ENCODE measurements around the gene ZNF474. TPM values are rescaled to one million over a fixed set of nuclear protein-coding genes. Genes with fewer than 3 reads are reported as not detected.
A peak's percentile ranks its signal among the peaks of the same experiment; 100 is the strongest.

The ZNF474 gene
- polyA plus RNA-seq, 1 donor, result 0.59 TPM

DNA sequence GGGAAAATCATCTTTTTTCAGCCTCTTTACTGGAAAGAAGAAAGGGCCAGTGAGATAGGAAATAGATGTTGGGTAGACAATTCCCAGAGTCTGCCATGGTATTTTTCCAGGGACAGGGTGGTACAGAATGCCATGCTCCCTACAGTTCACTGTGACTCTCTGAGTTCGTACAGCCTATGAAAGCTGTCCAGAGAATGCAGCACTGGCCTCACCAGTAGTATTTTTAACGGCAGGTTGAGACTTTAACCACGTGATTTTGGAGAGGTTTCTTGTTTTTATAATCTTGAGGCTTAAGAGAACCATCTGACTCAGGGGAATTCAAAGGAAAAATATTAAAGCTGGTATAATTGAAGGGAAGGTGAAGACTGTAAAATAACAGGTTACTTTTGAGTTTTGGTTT is 10.1 kb upstream of the ZNF474 start:
- no peak for DNase-seq

DNA sequence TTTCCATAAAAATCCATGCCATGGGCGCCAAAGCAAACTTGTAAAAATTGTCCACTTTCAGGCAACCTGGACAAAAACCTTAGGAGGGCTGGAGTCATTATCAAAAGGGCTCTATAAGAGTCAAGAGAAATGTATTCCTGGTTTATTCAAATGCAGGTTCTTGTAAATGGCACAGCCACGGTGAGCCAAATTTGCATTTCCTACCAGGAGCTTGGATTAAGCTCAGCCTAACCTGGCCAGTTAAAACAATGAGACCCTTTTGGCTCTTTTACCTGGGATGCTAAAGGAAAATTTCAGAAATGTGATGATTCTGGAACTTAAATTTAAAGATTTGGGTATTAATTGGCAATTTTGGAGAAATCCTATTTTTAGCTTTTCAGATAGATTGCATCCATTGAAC is 8.9 kb upstream of the ZNF474 start:
- no peak for DNase-seq

DNA sequence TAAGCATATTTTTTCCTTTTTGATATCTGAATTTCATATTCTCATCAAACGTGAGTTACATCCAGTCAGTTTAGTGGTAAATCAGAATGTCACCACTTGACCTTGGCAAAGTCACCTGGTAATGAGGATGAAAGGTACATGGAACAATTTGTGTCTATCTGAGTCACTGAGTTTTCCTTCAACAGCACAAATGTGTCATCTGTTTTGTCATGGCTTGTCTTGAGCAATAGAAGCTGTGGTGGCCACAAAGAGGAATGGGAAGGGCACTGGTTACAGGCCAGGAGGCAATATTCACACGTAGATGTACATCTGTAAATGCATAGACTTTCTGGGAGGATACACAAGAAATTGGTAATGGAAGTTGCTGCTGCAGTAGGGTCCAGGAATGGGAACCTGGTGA is 8.4 kb upstream of the ZNF474 start:
- DNase-seq, result no peak

DNA sequence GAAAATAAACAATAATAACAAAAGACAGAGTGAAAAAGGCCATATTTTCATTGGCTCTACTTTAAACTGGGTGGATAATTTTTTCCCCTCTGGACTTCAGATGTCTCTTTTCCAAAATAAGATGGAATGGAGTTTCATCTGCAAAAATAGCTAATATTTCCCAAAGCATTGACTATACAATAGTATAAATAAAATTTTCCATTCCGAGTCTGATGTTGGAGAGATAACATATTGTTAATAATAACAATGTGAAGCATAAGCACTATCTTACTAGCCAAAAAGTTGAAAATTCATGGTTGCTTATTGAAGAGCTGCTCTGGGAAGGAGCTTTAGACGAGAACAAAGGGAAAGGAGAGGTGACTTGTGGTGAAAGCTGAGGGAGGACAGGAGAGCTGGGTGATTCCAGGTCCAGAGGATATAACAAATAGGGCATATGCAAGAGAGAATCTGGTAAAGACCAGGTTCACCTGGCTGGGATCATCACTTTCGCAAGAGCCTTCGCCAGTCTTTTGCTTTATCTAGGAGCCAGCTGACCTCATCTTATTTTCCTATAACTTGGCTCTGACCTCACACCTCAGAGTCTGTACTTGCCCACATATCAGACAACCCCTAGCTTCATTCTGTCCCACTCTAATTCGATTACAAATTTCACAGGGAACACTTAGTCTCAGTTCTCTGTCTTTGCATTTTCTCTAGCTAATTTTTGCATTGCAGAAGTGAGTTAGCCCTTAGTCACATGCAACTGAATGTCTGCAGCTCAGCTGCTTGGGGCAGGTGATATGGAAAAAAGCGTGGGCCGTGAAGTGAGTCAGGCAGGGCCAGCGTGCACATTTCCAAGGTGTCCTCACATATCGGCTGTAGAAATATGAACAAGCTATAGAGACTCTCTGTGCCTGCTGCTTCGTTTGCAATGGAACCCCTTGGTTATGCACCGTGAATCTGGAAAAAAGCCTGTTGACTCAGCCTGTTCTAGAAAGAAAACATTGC is 7.6 kb upstream of the ZNF474 start:
- no peak for DNase-seq

DNA sequence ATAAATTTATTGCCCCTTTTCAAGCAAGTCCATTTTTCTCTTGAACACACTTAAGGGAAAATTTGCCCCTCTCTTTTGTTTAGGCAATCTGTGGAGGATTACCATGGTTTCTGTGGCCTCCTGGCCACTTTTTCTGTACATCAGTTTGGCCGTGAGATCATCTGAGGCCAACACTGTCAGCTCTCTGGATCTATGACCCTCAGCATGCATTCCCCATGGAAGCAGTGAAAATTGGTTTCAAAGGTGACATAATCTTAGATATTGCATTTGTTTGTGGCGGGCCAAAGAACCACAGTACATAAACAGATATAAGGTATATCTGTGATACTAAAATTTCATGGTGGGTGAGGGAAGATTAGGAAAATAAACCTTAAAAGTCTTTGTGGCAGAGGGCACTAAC is 4.6 kb upstream of the ZNF474 start:
- no peak for DNase-seq

DNA sequence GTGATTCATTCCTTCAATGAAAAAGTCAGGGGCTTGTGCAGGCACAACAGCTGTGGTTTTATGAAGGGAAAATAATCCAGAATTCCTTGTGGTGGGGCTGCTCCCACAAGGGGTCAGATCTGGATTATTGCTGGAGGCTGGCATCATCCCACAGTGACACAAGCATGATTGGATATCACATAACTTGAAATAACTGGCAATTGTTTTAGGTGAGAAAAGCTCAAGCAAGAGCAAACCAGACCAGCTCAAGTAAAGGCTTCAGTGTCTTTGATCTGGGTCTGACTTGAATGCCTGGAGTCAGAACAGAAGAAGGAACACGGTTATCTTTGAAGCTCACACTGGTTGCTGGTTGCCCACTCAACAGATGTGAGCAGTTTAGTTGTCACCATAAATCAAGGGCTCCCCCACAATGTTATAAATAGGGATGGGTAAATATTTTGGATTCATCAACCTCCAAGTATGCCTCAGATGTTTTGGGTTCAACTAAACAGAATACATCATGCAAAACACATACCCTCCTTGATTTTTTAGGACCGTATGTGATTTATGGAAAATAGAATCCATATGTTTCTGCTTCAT is 3.1 kb upstream of the ZNF474 start:
- DNase-seq, result no peak

DNA sequence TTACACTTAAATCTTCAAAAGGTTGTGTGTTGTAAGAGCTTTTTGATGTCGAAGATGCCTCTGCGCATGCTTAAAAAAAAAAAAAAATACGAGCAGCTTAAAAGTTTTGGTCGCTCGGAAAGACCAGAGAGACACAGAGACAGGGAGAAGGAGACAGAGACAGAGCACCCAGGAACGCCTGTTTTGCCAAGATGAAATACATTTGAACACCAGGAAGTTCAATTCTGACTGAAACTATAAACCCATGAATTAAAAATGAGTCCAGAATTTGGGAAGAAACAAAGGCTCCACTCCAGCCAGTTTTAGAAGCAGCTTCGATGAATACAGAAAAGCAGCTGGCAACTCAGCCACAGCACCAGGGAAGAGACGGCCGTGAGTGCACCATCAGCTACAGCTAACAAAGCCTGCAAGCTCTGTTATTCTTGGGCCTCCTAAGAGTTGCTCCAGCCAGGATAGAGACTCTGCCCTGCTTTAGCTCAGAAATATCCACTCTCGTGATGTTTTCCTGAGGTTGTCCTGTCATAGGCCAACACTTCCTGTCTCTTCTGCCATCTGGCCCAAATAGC is 2.5 kb upstream of the ZNF474 start:
- no peak for DNase-seq

DNA sequence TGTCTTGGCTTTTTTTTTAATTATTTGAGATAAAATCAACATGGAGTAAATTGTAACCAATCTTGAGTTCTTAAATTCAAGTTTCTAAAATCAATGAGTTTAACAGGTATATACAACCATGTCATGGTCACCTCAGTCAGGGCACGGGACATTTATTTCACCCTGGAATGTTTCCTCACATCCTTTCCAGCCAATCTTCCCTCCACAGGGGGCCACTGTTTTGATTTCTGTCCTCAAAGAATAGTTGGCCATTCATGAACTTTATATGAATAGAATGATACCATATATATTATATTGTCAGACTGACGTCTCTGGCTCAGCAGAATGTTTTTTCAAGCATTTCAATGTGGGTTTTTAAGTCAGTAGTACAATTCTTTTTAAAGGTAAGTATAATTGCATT is 806 bp downstream of the ZNF474 start:
- no peak for DNase-seq

DNA sequence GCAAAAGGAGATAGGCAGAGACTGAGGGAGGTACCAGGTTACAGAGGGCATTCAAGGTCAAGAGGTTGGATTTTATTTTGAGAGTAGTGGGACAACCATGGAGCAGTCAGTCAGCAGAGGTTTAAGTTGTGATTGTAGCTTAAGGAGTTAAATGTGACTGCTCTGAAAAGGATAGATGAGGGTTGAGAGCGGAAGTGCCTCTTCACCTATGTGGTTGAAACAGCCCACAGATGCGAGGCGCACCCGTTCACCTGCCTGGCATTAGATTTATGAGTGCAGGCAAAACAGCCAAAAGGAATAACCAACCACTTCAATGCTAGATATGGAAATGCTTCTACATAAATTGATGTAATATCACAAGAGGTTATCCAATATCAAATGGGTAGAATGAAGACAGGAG is 8.4 kb downstream of the ZNF474 start:
- DNase-seq, result no peak

DNA sequence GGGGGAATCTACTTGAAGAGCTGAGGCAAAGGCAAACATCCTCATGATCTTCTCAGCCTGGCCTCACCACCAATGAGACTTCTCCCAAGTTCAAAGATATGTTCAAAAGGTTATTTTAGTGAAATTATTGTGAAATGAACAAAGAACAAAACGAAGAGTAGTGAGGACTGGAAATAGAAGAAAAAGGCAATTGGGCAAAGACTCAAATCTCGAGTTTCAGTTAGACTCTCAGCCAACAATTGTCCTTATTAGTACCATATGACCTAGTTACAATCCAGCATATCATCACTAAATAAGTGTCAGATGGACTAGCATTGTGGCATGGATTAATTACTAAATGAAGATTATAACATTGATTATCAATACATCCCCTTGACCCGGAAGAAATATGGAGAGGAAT is 9.0 kb downstream of the ZNF474 start:
- no peak for DNase-seq

DNA sequence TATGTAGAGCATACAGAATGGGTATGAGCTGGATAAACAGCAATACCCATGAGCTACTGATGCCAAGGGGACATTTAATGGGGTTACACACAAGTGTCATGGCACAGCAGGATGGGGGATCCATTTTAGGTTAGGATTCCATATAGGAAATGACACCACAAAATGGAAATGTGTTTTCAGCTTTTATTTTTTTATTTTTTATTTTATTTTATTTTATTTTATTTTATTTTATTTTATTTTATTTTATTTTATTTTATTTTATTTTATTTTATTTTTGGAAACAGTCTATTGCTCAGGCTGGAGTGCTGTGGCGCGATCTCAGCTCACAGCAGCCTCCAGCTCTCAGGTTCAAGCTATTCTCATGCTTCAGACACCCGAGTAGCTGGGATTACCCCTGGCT is 11.6 kb downstream of the ZNF474 start:
- no peak for DNase-seq

DNA sequence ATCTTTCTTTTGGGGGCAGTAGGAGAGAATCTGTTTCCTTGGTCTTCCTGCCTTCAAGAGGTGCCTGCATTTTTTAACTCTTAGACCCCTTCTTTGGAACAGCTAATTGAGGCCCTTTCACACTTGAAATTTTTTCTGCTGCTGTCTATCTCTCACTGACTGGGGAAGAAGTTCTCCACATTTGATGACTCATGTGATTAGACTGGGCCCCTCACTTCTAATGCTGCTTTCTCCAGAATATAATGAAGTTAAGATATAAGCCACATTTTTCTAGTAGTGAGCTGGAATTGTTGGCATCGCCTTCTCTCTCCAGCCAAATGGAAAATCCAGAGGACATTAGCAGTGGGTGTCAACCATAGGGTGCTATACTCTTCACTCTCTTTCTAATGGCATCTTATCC is 12.4 kb downstream of the ZNF474 start:
- DNase-seq, result no peak

DNA sequence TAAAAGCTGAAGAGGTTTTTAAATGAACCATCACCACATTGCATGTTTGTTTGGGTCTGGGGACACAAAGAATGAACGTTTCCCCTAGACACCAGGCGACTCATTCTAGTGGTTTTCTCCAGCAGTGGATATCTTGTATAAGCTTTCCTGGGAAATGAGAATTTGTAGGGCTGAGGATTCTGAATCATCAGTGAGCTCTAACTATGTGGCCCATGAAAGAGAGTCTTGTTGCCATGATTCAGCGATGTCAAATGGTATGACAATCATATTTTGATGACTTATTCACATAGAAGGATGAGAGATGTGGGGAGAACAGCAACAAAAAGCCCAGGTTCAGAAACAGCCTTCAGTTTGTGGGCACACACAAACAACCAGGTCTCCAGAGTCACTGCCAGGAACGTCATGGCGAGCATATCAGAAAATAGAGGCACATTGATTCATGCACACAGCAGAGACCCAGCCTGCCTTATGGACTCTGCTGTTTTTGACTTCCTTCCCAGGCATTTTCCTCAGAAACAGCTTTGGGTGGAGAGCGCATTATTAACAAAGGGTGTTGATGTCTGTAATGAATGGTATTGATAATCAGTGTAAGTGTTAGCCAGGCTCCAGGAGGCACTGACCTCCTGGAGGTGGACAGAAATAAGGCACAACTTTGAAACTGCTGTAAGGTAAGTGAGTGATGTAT is 13.3 kb downstream of the ZNF474 start:
- no peak for DNase-seq

DNA sequence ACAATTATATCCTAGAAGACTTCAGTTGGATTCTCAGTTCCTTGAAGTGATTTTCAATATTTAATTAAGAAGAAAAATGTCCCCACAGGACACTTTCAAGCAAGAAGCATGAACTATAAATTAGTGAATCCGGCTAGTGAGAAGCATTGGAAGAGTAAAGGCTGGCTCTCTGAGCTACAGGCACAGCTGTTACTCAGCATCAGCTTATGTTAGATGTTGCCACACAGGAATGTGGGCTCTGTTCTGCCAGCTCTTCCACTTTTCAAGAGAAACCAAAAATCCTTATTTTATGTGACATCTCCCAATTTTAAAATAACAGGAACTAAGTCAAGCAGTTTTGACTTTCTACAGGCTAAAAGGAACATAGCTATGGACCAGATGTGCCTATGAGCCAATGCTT is 14.9 kb downstream of the ZNF474 start:
- DNase-seq, result no peak

DNA sequence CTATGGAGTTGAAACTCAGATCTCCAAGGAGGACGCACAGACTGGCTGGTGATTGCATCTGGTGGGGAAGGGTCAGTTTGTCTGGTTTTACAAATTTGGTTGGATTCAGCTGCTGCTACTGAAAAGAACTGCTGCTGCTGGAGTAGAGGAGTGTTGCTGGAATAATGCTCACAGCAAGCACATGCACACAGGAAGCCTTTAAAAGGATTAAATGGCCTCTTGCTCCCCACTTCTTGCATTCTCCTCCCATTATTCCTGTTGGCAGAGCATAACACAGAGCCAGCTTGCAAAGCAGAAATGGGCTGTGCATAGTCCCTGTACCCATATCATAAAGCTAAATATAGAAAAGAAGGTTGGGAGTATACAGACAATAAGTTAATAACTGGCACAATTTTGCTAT is 16.6 kb downstream of the ZNF474 start:
- no peak for DNase-seq

DNA sequence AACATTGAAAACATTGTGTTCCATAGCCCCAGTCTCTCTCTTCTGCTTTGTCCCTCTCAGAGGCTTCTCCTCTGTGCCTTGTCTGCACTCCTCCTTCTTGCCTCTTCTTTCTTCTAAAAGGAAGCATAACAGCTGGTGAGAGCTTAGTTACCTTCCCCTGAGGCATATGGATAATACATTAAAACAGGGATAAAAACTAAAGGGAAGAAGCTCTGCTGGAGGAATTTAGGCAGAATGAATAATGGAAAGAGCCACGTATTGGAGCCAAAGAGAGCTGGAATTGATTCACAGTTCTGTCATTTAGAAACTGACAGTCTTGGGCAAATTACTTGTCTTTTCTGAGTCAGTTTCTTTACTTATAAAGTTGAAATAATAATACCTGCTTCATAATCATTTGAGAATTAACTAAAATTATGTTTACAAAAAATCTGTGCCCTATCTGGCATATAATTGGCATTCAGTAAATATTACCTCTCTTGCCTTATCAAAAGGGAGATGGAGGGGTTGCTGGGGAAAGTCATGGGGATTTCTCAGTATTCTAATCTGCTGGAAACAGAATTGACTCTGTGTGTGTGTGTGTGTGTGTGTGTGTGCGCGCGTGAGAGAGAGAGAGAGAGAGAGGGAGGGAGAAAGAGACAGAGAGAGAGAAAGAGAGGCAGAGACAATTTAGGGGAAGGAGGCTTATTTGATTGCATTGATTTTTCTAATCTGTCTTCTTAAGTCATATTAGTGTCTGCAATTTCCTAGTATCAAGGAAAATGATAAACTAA is 20.2 kb downstream of the ZNF474 start:
- peak; percentile 70 for DNase-seq

DNA sequence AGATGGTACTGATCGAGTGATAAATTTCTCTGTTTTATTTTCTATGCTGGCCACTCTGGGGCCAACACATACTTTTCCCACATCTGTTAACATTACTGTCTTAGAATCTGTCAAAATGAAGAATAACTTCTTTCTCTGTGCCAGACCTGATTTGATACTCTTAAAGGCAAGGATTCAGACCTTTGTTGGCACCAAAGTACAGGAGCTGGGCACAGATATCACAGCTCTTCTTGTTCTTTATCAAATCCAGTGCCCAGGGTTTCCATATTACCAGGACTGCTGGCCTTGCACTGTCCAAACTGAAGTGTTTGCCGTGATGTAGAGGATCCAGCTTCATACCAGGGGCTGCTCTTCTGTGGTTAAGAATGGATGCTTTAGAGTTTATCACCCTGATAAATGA is 20.9 kb downstream of the ZNF474 start:
- DNase-seq, result peak; percentile 29

DNA sequence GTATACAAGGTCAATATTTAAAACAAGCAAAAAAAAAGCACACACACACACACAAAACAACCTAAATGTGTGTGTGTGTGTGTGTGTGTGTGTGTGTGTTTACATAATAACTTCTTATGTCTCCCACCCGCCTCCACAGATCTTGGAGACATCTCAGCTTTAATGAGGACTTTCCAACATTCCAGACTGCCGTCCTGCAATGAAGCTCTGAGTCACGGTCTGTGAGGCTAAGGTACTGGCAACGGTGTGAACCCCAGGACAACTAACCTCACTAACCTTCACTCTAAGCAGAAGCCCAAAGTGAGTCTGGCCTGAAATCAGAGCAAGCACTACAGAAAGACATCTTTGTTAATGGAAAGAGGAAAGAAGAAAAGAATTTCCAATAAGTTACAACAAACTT is 22.3 kb downstream of the ZNF474 start:
- DNase-seq, result no peak

DNA sequence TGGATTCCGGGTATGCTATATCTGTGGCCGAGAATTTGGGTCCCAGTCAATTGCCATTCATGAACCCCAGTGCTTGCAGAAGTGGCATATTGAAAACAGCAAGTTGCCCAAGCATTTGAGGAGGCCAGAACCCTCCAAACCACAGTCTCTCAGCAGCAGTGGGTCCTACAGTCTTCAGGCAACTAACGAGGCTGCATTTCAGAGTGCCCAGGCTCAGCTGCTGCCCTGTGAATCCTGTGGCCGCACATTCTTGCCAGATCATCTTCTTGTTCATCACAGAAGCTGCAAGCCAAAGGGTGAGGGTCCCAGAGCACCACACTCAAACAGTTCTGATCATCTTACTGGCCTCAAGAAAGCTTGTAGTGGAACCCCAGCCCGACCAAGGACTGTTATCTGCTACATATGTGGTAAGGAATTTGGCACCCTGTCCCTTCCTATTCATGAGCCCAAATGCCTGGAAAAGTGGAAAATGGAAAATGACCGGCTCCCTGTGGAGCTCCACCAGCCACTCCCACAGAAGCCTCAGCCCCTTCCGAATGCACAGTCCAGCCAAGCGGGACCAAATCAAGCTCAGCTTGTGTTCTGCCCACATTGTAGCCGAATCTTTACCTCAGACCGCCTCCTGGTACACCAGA is 23.0 kb downstream of the ZNF474 start:
- DNase-seq, result no peak

DNA sequence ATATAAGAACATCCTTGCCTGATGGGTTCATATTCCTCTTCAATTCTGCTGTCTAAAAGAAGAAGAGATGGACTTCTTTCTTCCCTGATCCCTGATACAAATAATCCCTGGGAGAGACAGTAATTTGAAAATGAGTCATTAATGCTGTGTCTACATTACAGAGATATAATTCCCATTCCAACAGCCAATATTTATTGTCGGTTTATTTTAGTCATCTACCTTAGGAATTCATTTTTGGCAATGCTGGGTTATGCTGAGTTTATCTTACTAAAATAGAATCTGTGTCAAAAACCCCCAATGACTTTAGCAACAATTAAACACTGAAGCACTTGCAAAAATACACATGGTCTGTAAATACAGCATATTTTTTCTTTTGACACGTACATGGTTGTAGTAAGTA is 23.9 kb downstream of the ZNF474 start:
- no peak for DNase-seq

DNA sequence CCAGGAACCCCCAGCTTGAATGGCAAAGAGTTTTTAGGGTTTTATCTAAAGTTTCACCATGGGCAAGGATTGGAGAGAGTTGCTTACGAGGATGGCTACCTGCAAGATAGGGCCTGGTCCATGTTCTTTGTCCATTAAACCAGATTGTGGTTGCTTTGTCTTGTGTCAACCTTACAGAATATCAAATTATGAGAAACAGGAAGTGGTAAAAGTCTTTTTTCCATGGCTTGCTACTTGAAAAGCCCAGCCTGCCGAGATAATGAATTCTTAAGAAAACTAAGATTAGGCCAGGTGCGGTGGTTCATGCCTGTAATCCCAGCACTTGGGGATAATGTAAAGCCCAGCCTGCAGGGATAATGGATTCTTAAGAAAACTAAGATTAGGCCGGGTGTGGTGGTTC is 24.4 kb downstream of the ZNF474 start:
- no peak for DNase-seq

DNA sequence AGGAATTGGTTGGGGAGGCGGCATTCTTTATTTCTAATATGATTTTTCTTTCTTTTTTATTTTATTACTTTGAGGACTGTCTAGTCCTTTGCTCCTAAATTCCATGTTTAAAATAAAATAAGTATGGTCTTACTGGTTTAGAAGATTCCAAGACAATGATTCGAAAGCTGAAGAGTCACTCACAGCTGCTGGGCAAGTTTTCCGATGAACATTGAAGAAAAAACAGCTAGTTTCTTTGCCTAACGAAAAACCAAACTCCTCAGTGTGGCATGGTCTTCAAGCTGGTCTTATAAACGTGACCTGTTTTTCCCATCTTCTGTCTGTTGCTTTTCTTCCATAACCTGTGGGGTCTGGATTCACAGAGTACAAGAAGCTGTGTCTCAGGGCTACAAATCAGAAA is 25.1 kb downstream of the ZNF474 start:
- no peak for DNase-seq

All from hindlimb muscle (tissue), 1 donor.